ENCODE results near the gene PKP3. TPM values are rescaled to one million over a fixed set of nuclear protein-coding genes. Genes with fewer than 3 reads are reported as not detected.

PKP3 gene
- total and polyA plus RNA-seq, 8 donors = 26.3 to 356 (median 80.8) TPM

DNA sequence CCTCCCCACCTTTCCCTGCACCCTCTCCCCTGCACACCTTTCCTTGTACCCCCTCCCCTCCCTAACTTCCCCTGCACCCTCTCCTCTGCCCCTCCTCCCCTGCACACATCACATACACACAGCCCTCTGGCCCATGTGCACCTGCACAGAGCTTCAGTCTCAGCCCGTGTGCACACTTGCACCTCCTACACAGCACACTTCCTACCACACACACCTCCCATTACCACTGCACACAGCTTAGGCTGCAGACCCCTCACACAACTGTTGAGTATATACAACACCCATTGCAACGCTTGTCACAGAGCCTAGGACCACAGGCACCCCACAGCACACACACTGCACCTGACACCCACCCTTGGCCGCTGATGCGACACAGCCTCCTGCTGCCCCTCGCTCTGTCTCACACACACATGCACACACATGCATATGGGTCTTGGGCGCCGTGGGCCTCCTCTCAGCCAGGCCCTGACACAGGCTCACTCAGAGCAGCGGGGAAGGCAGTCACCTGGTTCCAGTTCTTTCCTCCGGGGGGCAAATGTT is 20.4 kb downstream of the PKP3 start:
- 63 to 78% (median 67%) methylated on average over 8 to 9 of the region's 9 CpGs for WGBS, 5 donors
- intact Hi-C loops (cut with DNase I; ENCODE audit: low total_unique reads) = no loop called here
- no peak for DNase-seq
- peaks cover 6 to 52% (median 16%) of the 10 kb centered on the region in 3 donors for H3K27me3 ChIP-seq
- peak overlapping the region in 4 of 5 donors; percentile 6 to 91 (median 54) for H3K27ac ChIP-seq
- TF ChIP-seq EP300 (IDR thresholded peaks at IDR 0.05) = no peak
- TF ChIP-seq POLR2AphosphoS5 (IDR thresholded peaks at IDR 0.05) = no peak
- TF ChIP-seq POLR2A (IDR thresholded peaks at IDR 0.05) = no peak
- TF ChIP-seq, protein P1, sequence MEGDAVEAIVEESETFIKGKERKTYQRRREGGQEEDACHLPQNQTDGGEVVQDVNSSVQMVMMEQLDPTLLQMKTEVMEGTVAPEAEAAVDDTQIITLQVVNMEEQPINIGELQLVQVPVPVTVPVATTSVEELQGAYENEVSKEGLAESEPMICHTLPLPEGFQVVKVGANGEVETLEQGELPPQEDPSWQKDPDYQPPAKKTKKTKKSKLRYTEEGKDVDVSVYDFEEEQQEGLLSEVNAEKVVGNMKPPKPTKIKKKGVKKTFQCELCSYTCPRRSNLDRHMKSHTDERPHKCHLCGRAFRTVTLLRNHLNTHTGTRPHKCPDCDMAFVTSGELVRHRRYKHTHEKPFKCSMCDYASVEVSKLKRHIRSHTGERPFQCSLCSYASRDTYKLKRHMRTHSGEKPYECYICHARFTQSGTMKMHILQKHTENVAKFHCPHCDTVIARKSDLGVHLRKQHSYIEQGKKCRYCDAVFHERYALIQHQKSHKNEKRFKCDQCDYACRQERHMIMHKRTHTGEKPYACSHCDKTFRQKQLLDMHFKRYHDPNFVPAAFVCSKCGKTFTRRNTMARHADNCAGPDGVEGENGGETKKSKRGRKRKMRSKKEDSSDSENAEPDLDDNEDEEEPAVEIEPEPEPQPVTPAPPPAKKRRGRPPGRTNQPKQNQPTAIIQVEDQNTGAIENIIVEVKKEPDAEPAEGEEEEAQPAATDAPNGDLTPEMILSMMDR (IDR thresholded peaks at IDR 0.05) = no peak
- H3K9me3 ChIP-seq = no peaks in the 10 kb centered on the region
- peak overlapping the region; percentile 30 to 73 (median 61) for H3K4me3 ChIP-seq
- H3K4me1 ChIP-seq = peaks cover 15 to 57% (median 44%) of the 10 kb centered on the region in 4 donors
- H3K36me3 ChIP-seq = no peaks in the 10 kb centered on the region

DNA sequence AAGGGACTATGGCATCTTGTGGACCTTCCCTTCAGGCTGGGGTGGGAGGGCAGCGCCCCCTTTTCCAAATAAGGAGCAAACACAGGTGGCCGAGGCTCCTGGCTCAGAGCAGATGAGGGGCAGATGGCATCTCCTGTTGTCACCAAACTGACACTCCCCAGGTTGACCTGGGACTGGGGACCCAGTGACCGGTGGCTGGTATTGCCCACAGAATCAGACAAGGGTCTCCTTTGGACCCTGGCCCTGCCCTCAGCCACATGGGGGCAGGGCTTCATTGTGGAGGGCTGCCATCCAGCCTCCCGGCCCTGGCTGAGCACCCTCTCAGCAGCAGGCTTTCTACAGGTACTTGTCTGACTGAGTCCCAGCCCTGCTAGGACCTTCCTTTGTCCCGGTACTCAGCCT is 21.6 kb downstream of the PKP3 start:
- H3K27me3 ChIP-seq = peaks cover 6 to 65% (median 16%) of the 10 kb centered on the region in 3 donors
- peak overlapping the region; percentile 23 to 91 (median 85) for H3K27ac ChIP-seq
- H3K9me3 ChIP-seq = no peaks in the 10 kb centered on the region
- H3K36me3 ChIP-seq = no peaks in the 10 kb centered on the region
- peaks cover 15 to 57% (median 46%) of the 10 kb centered on the region in 4 donors for H3K4me1 ChIP-seq
- TF ChIP-seq, protein P1 (IDR thresholded peaks at IDR 0.05) = no peak
- TF ChIP-seq POLR2A (IDR thresholded peaks at IDR 0.05) = no peak
- TF ChIP-seq EP300 (IDR thresholded peaks at IDR 0.05) = no peak
- TF ChIP-seq POLR2AphosphoS5 (IDR thresholded peaks at IDR 0.05) = no peak
- no peak for DNase-seq
- 30 to 79% (median 49%) methylated on average over 4 to 5 of the region's 5 CpGs for WGBS, 5 donors
- peak overlapping the region; percentile 55 to 73 (median 61) for H3K4me3 ChIP-seq
- intact Hi-C loops (cut with DNase I; ENCODE audit: low total_unique reads) = no loop called here

DNA sequence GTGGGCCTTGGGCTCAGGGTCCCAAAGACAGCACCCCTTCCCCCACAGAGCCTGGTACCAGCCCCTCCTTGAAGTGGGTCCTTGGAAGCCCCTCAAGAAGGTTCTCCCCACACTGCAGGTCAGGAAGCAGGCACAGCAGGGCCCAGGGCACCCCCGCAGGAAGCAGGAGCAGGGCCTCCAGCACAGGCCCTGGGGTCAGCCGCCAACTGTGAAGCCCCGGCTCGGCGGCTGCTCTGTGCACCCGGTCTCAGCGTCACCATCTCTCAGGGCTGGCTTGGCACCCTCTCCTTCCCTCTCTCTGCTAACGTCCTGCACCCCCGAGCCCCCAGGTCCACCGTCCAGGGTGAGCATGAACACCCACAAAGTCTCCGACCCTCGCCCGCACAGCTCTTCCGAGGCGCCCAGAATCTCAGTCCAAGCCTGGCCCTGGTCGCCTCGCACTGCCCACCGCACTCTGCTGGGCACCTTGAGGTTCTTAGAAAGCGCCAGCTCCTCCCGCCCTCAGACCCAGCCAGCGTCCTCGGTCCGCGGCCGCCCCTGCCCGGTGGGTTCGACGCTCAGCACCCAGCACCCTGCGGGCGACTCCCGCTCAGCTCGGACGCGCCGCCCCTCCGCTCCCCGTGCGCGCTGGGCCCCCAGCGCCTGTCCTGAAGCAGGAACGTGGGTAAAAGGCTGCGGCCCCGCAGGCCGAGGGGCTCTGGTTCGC is 22.2 kb downstream of the PKP3 start:
- Histone ChIP-seq H3K4me3 (peak overlapping the region; percentile 55 to 73 (median 61)), H3K27ac (peak overlapping the region; percentile 84 to 91 (median 88)), H3K4me1 (peaks cover 15 to 57% (median 46%) of the 10 kb centered on the region in 4 donors), H3K36me3 (no peaks in the 10 kb centered on the region), H3K9me3 (no peaks in the 10 kb centered on the region), H3K27me3 (peaks cover 6 to 70% (median 16%) of the 10 kb centered on the region in 3 donors)
- WGBS, 5 donors = 6 to 9% (median 8%) methylated on average over 19 to 45 of the region's 45 CpGs
- intact Hi-C loops (cut with DNase I; ENCODE audit: low total_unique reads) = no loop called here
- TF ChIP-seq EP300 (IDR thresholded peaks at IDR 0.05) = no peak
- TF ChIP-seq POLR2AphosphoS5 (IDR thresholded peaks at IDR 0.05) = no peak
- no peak for TF ChIP-seq POLR2A (IDR thresholded peaks at IDR 0.05)
- TF ChIP-seq, protein P1 (IDR thresholded peaks at IDR 0.05) = no peak
- no peak for DNase-seq

DNA sequence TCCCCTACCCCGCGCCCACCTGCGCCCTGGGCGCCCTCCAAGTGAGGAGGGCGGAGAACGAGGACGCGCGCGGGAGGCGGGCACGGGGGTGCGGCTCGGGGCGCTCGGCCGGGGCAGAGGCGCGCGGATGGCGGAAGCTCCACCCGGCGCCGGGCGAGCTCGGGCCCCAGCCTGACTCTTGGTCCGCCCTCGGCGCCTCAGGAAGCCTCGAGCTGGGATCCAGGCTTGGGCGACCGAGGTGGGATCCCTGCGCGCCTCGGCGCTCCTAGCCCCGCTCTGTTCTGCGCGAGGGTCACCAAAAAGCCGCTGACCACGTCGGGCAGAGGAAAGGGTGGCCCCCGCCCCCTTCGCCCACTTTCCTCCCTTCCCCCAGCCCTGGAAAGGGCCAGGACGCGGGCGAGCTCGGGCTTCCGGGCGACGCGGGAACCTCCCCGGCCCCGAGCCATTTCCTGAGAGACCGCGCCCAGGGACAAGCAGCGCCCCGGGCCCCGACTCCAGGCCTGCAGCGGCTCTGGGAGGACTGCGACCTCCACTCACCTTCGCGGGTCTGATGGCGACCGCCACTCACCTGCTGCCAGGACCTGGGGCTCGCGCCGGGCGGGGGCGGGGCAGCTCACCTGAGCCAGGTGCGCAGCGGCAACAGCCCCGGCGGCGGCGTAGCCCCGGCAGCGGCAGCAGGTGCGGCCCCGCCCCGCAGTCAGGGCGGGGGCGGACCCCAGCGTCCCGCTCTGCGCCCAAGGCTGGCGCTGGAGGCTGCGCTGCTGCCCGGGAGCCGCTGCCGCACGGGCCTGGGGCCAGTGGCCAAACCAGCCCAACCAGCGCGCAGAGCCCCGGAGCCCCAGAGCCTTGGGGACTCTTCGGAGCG is 23.0 kb downstream of the PKP3 start:
- 0 to 4% (median 1%) methylated on average over 16 to 97 of the region's 97 CpGs for WGBS, 5 donors
- TF ChIP-seq POLR2AphosphoS5 (IDR thresholded peaks at IDR 0.05) (peak in 2 of 3 donors; percentile 6 to 13), EP300 (IDR thresholded peaks at IDR 0.05) (no peak)
- intact Hi-C loops (cut with DNase I; ENCODE audit: low total_unique reads) = no loop called here
- peak overlapping the region; percentile 55 to 73 (median 61) for H3K4me3 ChIP-seq
- H3K27me3 ChIP-seq = peaks cover 6 to 70% (median 16%) of the 10 kb centered on the region in 3 donors
- no peaks in the 10 kb centered on the region for H3K9me3 ChIP-seq
- H3K4me1 ChIP-seq = peaks cover 15 to 57% (median 46%) of the 10 kb centered on the region in 4 donors
- peak; percentile 82 to 90 for DNase-seq
- no peaks in the 10 kb centered on the region for H3K36me3 ChIP-seq
- peak overlapping the region; percentile 84 to 91 (median 88) for H3K27ac ChIP-seq

Data from stomach (tissue), 9 donors.